NCI-H1436 treated with DMSO at 0.1 percent for 48 hours (cell line): ENCODE results near the gene SYNE4.

Source experiments
- DNase-seq: peaks from one replicate; lab custom pipeline; 2025; lab: John Stamatoyannopoulos, UW

The SYNE4 gene

GRCh38 chr19:36026091-36026876 is 17.7 kb upstream of the SYNE4 start:
- no peak for DNase-seq

GRCh38 chr19:36025541-36025940 is 16.9 kb upstream of the SYNE4 start:
- DNase-seq: no peak

- no peak for DNase-seq
These were observed 14.8 kb upstream of the SYNE4 start for GRCh38 chr19:36023432-36023831.

GRCh38 chr19:36019061-36019670 is 10.6 kb upstream of the SYNE4 start:
- DNase-seq: no peak

- peak; percentile 94 for DNase-seq
These were observed 5.7 kb upstream of the SYNE4 start, which contains the start of gene ALKBH6 for GRCh38 chr19:36014012-36014924. TSS of gene ALKBH6 (minus strand) at chr19:36014213. CDS start at chr19:36013397, 816 bp downstream.

GRCh38 chr19:36013280-36014011 is 4.8 kb upstream of the SYNE4 start:
- DNase-seq: no peak

- DNase-seq: no peak
These were observed 1.8 kb upstream of the SYNE4 start for GRCh38 chr19:36010402-36010801.

- DNase-seq: no peak
These were observed 1.2 kb upstream of the SYNE4 start for GRCh38 chr19:36009633-36010379.

- no peak for DNase-seq
These were observed 607 bp upstream of the SYNE4 start for GRCh38 chr19:36009220-36009619.

GRCh38 chr19:36006955-36007354 is 1.7 kb downstream of the SYNE4 start:
- no peak for DNase-seq

GRCh38 chr19:36003284-36003683 is 5.3 kb downstream of the SYNE4 start:
- DNase-seq: no peak

- DNase-seq: no peak
These were observed 7.0 kb downstream of the SYNE4 start for GRCh38 chr19:36001605-36002004.

- no peak for DNase-seq
These were observed 11.8 kb downstream of the SYNE4 start for GRCh38 chr19:35996777-35997176.

GRCh38 chr19:35995048-35995993 is 13.3 kb downstream of the SYNE4 start, which contains the start of gene SDHAF1:
TSS of gene SDHAF1 (plus strand) at chr19:35995188. CDS start at chr19:35995275, 87 bp downstream.
- DNase-seq: peak; percentile 62

- no peak for DNase-seq
These were observed 14.6 kb downstream of the SYNE4 start for GRCh38 chr19:35993923-35994598.

GRCh38 chr19:35992907-35993765 is 15.5 kb downstream of the SYNE4 start:
- DNase-seq: no peak

GRCh38 chr19:35991731-35992450 is 16.7 kb downstream of the SYNE4 start:
- no peak for DNase-seq
